GM12878 (cell line): ENCODE results near the gene SLC22A23. TPM values are rescaled to one million over a fixed set of nuclear protein-coding genes. Genes with fewer than 3 reads are reported as not detected.

Experiments
- ATAC-seq: fragments of 200-7000 bp; cut with Tn5 transposase; 3 replicates; pipeline ENCODE4 v1.9.1; 2020; ENCODE audit warnings: mild to moderate bottlenecking, moderate library complexity
- BruUV-seq: library from RNA; stranded (reverse); fragments of 400-500 nt; replicated peaks from 2 replicates; lab custom pipeline; 2021; lab: Mats Ljungman, UMichigan
- CTCF ChIA-PET: fragments of 300-600 bp; sonication (Branson Sonifier 250); formaldehyde crosslinking; extraction: SDS; loops from one replicate; lab custom pipeline; 2021; ENCODE audit warnings: inconsistent platforms; lab: Yijun Ruan, JAX
- POLR2A ChIA-PET: fragments of 350-600 bp; formaldehyde crosslinking; extraction: SDS; loops from one replicate; lab custom pipeline; 2021; ENCODE audit warnings: inconsistent platforms; lab: Charles Lee
- RAD21 ChIA-PET: fragments of 300-600 bp; sonication (Branson Sonifier 250); formaldehyde crosslinking; loops from one replicate; lab custom pipeline; 2023; ENCODE audit warnings: antibody characterized with exemption; ENCODE audit not compliant: unreplicated experiment; lab: Charles Lee
- SMC1A ChIA-PET: fragments of 300-600 bp; sonication (Branson Sonifier 250); formaldehyde crosslinking; loops from one replicate; lab custom pipeline; 2023; ENCODE audit not compliant: unreplicated experiment, uncharacterized antibody; lab: Charles Lee
- DNase-seq: peaks from one replicate; pipeline ENCODE4 v3.0.0-alpha.2; 2011; ENCODE audit warnings: low read depth, low spot score
- FAIRE-seq: peaks from 3 replicates; lab custom pipeline; 2011; peaks lifted over from hg19 to GRCh38; lab: Jason Lieb, UNC
- H2AFZ ChIP-seq: 2 replicates; pipeline ENCODE4 v1.6.0; 2011; ENCODE audit warnings: low read depth, low read length, control low read depth; ENCODE audit not compliant: control insufficient read depth
- H3K27ac ChIP-seq: 2 replicates; pipeline ENCODE4 v1.5.1; 2011; ENCODE audit warnings: control low read depth; ENCODE audit not compliant: control insufficient read depth, insufficient read depth
- H3K27me3 ChIP-seq, 2 experiments: replicated peaks in 1 of 2; 2 replicates each; pipeline versions ENCODE4 v1.6.0 to v1.6.1; 2011; ENCODE audit warnings: low read length in 1 of 2; ENCODE audit not compliant: control insufficient read depth in 2 of 2, insufficient read depth in 2 of 2
- H3K36me3 ChIP-seq, 2 experiments: 2 replicates each; pipeline ENCODE4 v1.5.1; 2011; ENCODE audit warnings: low read length in 1 of 2; ENCODE audit not compliant: control insufficient read depth in 2 of 2, insufficient read depth in 2 of 2
- H3K4me1 ChIP-seq: 2 replicates; pipeline ENCODE4 v1.6.1; 2011; ENCODE audit warnings: mild to moderate bottlenecking, low read length, moderate library complexity, mixed read lengths; ENCODE audit not compliant: control insufficient read depth, insufficient read depth
- H3K4me2 ChIP-seq: 2 replicates; pipeline ENCODE4 v1.6.0; 2011; ENCODE audit warnings: control low read depth; ENCODE audit not compliant: control insufficient read depth, insufficient read depth
- H3K4me3 ChIP-seq: fragments of 200-600 bp; sonication (generic); 2 replicates; pipeline ENCODE4 v1.5.1; 2016
- H3K79me2 ChIP-seq: 2 replicates; pipeline ENCODE4 v1.6.0; 2011; ENCODE audit warnings: low read length; ENCODE audit not compliant: control insufficient read depth, insufficient read depth
- H3K9ac ChIP-seq: 2 replicates; pipeline ENCODE4 v1.8.0; 2011; ENCODE audit warnings: low read length, control low read depth, mixed read lengths; ENCODE audit not compliant: control insufficient read depth, insufficient read depth
- H3K9me3 ChIP-seq: replicated peaks from 3 replicates; pipeline ENCODE4 v1.5.1; 2011; ENCODE audit warnings: mild to moderate bottlenecking, low read length; ENCODE audit not compliant: control insufficient read depth, insufficient read depth
- H4K20me1 ChIP-seq: 2 replicates; pipeline ENCODE4 v1.6.0; 2011; ENCODE audit not compliant: control insufficient read depth, insufficient read depth
- ATF7 ChIP-seq: fragments of 450-650 bp; IDR thresholded peaks from 2 replicates; pipeline ENCODE4 v1.6.1; 2016; ENCODE audit warnings: low read depth, mild to moderate bottlenecking
- JUND ChIP-seq: IDR thresholded peaks from 2 replicates; pipeline ENCODE4 v1.6.1; 2012; ENCODE audit warnings: low read depth, mild to moderate bottlenecking, low read length, improper control_type of control experiment, moderate library complexity
- KAT2A ChIP-seq: conservative IDR thresholded peaks from 2 replicates; pipeline ENCODE4 v1.6.1; 2011; ENCODE audit warnings: low read depth, low read length; ENCODE audit not compliant: control insufficient read depth
- ZBED1 ChIP-seq: IDR thresholded peaks from 2 replicates; pipeline ENCODE4 v1.6.1; 2016; ENCODE audit warnings: borderline replicate concordance
- WGBS: methylation state at CpG from one replicate; pipeline ENCODE4 v1.1.6; 2016; ENCODE audit warnings: low lambda C conversion rate; ENCODE audit not compliant: insufficient replicate concordance, insufficient coverage; ENCODE audit errors: missing lambda C conversion rate; 5-methylcytosine and 5-hydroxymethylcytosine counted together
- in situ Hi-C: fragments of 300-500 bp; cut with MboI; formaldehyde crosslinking; loops from 9 replicates; pipeline ENCODE4 v1.14.3; 2018; ENCODE audit warnings: mixed read lengths
- intact Hi-C: fragments of 100-400 bp; cut with micrococcal nuclease; formaldehyde crosslinking; loops from one replicate; pipeline ENCODE4 v1.14.2; 2022; ENCODE audit not compliant: unreplicated experiment
- polyA plus RNA-seq, 11 experiments: library from polyadenylated mRNA; depleted of rRNA in 4 of 11; unstranded in 6 of 11; stranded (reverse) in 5 of 11; fragments of >200 nt; fragmentation: Nextera tagmentation in 4 of 11; fragmentation: Illumina TruSeq in 1 of 11; extraction: Ambion mirVana in 4 of 11; extraction: Trizol in 1 of 11; gene quantifications; 1 replicate in 1 of 11; 2 replicates in 10 of 11; pipeline versions ENCODE4 v1.2.1 to v1.2.3, GENCODE V29; 2011 to 2016; ENCODE audit warnings: inconsistent platforms in 2 of 11, missing spikeins in 2 of 11, low read depth in 1 of 11
- total RNA-seq, 4 experiments: library from RNA; depleted of rRNA in 3 of 4; stranded (reverse); fragments of >200 nt in 3 of 4; fragmentation: Illumina TruSeq in 1 of 4; extraction: Trizol in 1 of 4; gene quantifications; 2 replicates each; pipeline versions ENCODE4 v1.2.1 to v1.2.3, GENCODE V29; 2013 to 2021
- TF ChIP-seq, protein P1 (sequence below): fragments of 450-650 bp; IDR thresholded peaks from 2 replicates; pipeline ENCODE4 v1.6.1; 2016; ENCODE audit warnings: mild to moderate bottlenecking, moderate library complexity, borderline replicate concordance
- TF ChIP-seq, protein P2 (sequence below): IDR thresholded peaks from 2 replicates; pipeline ENCODE4 v1.6.1; 2011; ENCODE audit warnings: low read depth, low read length, improper control_type of control experiment, borderline replicate concordance
- TF ChIP-seq, protein P3 (sequence below): IDR thresholded peaks from 2 replicates; pipeline ENCODE4 v1.6.1; 2011; ENCODE audit warnings: mild to moderate bottlenecking, low read depth, low read length, moderate library complexity; ENCODE audit not compliant: insufficient replicate concordance
- TF ChIP-seq, protein P4 (sequence below): fragments of 450-650 bp; formaldehyde crosslinking; IDR thresholded peaks from 2 replicates; pipeline ENCODE4 v1.4.0; 2020; ENCODE audit warnings: mild to moderate bottlenecking, moderate library complexity

The SLC22A23 gene
- total and polyA plus RNA-seq, 10 of the 15 experiments (the other 5 are each of a cell fraction or from before 2014, with no cell fraction given): 0.20 to 2.4 (median 0.74) TPM

DNA sequence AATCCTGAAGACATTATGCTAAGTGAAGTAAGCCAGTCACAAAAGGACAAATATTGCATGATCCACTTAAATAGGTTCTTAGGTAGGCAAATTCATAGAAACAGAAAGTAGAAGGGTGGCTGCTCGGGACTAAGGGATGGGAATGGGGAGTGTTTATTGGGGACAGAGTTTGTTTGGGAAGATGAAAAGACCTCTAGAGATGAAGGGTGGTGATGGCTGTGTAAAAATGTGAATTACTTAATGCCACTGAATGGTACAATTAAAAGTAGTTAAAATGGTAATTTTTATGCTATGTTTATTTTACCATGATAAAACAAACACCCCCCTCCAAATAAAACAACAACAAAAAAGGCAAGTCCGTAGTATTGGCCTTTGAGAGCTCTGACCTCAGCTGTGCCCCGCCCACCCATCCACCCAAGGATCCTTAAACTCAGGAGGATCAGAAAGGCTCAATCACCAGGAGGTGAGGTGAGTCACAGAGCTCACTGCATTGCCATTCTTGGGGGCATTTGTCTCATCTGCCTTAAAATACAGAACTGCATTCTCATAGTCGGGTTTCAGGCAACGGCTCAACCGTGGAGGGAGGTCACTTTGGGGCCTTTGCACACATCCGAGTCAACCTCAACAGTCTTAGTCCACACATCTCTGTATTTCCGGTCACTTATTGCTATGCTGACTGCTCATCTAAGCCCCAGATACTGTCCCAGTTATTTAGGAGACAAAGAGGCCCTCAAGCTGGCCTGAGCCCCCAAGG, 96.7 kb downstream of the SLC22A23 start (continued):
- TF ChIP-seq, protein P1, sequence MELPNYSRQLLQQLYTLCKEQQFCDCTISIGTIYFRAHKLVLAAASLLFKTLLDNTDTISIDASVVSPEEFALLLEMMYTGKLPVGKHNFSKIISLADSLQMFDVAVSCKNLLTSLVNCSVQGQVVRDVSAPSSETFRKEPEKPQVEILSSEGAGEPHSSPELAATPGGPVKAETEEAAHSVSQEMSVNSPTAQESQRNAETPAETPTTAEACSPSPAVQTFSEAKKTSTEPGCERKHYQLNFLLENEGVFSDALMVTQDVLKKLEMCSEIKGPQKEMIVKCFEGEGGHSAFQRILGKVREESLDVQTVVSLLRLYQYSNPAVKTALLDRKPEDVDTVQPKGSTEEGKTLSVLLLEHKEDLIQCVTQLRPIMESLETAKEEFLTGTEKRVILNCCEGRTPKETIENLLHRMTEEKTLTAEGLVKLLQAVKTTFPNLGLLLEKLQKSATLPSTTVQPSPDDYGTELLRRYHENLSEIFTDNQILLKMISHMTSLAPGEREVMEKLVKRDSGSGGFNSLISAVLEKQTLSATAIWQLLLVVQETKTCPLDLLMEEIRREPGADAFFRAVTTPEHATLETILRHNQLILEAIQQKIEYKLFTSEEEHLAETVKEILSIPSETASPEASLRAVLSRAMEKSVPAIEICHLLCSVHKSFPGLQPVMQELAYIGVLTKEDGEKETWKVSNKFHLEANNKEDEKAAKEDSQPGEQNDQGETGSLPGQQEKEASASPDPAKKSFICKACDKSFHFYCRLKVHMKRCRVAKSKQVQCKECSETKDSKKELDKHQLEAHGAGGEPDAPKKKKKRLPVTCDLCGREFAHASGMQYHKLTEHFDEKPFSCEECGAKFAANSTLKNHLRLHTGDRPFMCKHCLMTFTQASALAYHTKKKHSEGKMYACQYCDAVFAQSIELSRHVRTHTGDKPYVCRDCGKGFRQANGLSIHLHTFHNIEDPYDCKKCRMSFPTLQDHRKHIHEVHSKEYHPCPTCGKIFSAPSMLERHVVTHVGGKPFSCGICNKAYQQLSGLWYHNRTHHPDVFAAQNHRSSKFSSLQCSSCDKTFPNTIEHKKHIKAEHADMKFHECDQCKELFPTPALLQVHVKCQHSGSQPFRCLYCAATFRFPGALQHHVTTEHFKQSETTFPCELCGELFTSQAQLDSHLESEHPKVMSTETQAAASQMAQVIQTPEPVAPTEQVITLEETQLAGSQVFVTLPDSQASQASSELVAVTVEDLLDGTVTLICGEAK: no peak

DNA sequence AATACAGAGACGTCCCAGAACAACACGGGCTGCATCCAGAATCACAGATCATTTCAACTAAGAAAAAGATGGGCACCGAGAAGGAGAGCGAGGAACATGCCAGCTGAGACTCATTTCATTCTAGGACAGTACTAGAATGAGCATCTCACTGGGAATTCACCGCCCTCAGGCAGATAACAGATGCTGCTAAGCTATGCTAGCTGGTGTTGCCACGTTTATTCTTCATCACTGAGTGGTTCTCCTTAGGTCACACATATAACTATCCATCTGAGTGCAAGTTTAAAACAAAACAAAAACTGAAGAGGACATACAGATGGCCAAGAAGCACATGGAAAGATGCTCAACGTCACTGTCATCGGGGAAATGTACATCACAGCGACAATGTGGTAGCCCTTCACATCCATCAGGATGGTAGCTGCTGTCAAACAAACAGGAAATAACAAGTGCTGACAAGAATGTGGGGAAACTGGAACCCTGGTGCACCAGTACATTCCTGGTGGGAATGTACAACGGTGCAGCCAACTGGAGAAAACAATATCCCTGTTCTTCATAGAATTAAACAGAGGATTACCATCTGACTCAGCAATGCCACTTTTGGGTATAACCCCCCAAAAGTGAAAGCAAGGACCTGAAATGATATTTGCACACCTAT, 97.6 kb downstream of the SLC22A23 start:
- Histone ChIP-seq H2AFZ (no peak overlapping the region), H3K27me3 (no peaks in the 10 kb centered on the region), H4K20me1 (no peaks in the 10 kb centered on the region), H3K4me2 (no peak overlapping the region), H3K79me2 (no peaks in the 10 kb centered on the region), H3K4me3 (no peak overlapping the region), H3K9me3 (no peaks in the 10 kb centered on the region), H3K9ac (no peak overlapping the region), H3K27ac (no peak overlapping the region), H3K4me1 (peaks cover 7% of the 10 kb centered on the region), H3K36me3 (no peaks in the 10 kb centered on the region)
- 25% methylated on average over 10 of the region's 10 CpGs for WGBS
- CTCF ChIA-PET: interaction anchor here (0.5 to 1.1 kb wide), 3 partner anchors 23 to 603 kb away, joined by 3 to 5 read pairs (median 3); no protein-coding TSS in a partner anchor
- RAD21 ChIA-PET: interaction anchor here (0.7 to 1.1 kb wide), 3 partner anchors 8 to 16 kb away, joined by 3 to 4 read pairs (median 3); no protein-coding TSS in a partner anchor
- intact Hi-C loops: no loop called here
- no TSS peak for BruUV-seq
- SMC1A ChIA-PET: interaction anchor here (0.6 to 3.2 kb wide), 8 partner anchors 12 to 74 kb away, joined by 3 to 18 read pairs (median 4); no protein-coding TSS in a partner anchor
- DNase-seq: no peak
- in situ Hi-C loops: no loop called here
- POLR2A ChIA-PET: interaction anchor here (1.0 to 1.4 kb wide), 3 partner anchors 8 to 21 kb away, joined by 3 to 6 read pairs (median 4); no protein-coding TSS in a partner anchor
- no peak for ATAC-seq
- no peak for FAIRE-seq
- TF ChIP-seq, protein P2, sequence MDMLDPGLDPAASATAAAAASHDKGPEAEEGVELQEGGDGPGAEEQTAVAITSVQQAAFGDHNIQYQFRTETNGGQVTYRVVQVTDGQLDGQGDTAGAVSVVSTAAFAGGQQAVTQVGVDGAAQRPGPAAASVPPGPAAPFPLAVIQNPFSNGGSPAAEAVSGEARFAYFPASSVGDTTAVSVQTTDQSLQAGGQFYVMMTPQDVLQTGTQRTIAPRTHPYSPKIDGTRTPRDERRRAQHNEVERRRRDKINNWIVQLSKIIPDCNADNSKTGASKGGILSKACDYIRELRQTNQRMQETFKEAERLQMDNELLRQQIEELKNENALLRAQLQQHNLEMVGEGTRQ: no peak
- TF ChIP-seq ZBED1 (no peak), JUND (no peak), ATF7 (no peak), KAT2A (no peak)
- TF ChIP-seq, protein P3, sequence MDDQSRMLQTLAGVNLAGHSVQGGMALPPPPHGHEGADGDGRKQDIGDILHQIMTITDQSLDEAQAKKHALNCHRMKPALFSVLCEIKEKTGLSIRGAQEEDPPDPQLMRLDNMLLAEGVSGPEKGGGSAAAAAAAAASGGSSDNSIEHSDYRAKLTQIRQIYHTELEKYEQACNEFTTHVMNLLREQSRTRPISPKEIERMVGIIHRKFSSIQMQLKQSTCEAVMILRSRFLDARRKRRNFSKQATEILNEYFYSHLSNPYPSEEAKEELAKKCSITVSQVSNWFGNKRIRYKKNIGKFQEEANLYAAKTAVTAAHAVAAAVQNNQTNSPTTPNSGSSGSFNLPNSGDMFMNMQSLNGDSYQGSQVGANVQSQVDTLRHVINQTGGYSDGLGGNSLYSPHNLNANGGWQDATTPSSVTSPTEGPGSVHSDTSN: no peak
- TF ChIP-seq, protein P4, sequence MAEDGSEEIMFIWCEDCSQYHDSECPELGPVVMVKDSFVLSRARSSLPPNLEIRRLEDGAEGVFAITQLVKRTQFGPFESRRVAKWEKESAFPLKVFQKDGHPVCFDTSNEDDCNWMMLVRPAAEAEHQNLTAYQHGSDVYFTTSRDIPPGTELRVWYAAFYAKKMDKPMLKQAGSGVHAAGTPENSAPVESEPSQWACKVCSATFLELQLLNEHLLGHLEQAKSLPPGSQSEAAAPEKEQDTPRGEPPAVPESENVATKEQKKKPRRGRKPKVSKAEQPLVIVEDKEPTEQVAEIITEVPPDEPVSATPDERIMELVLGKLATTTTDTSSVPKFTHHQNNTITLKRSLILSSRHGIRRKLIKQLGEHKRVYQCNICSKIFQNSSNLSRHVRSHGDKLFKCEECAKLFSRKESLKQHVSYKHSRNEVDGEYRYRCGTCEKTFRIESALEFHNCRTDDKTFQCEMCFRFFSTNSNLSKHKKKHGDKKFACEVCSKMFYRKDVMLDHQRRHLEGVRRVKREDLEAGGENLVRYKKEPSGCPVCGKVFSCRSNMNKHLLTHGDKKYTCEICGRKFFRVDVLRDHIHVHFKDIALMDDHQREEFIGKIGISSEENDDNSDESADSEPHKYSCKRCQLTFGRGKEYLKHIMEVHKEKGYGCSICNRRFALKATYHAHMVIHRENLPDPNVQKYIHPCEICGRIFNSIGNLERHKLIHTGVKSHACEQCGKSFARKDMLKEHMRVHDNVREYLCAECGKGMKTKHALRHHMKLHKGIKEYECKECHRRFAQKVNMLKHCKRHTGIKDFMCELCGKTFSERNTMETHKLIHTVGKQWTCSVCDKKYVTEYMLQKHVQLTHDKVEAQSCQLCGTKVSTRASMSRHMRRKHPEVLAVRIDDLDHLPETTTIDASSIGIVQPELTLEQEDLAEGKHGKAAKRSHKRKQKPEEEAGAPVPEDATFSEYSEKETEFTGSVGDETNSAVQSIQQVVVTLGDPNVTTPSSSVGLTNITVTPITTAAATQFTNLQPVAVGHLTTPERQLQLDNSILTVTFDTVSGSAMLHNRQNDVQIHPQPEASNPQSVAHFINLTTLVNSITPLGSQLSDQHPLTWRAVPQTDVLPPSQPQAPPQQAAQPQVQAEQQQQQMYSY: no peak
